ENCODE data around the gene CEP57L1. TPM values are rescaled to one million over a fixed set of nuclear protein-coding genes. Genes with fewer than 3 reads are reported as not detected.
"Not testable (repeated sequence)": the region's sequence is repeated elsewhere in the genome, so short reads cannot be mapped to it uniquely, and the experiment has no call there.

Gene CEP57L1
- total and polyA plus RNA-seq, 7 donors = 5.1 to 20.7 (median 6.4) TPM

DNA sequence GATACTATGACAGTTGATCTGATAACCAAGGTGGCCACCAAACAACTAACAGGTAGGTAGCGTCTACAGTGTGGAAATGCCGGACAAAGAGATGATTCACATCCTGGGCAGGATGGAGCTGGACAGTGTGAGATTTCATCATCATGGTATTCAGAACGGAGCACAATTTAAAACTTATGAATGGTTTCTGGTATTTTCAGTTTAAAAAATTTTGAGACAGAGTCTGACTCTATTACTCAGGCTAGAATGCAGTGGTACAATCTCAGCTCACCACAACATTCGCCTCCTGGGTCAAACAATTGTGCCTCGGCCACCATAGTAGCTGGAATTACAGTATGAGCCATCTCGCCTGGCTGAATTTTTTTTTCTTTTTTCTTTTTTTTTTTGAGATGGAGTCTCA is 43.8 kb downstream of the CEP57L1 start:
- no peaks in the 10 kb centered on the region for H3K4me1 ChIP-seq
- 85 to 92% (median 87%) methylated on average over 6 of the region's 6 CpGs for WGBS, 3 donors
- no peak for DNase-seq
- TF ChIP-seq, protein P1, sequence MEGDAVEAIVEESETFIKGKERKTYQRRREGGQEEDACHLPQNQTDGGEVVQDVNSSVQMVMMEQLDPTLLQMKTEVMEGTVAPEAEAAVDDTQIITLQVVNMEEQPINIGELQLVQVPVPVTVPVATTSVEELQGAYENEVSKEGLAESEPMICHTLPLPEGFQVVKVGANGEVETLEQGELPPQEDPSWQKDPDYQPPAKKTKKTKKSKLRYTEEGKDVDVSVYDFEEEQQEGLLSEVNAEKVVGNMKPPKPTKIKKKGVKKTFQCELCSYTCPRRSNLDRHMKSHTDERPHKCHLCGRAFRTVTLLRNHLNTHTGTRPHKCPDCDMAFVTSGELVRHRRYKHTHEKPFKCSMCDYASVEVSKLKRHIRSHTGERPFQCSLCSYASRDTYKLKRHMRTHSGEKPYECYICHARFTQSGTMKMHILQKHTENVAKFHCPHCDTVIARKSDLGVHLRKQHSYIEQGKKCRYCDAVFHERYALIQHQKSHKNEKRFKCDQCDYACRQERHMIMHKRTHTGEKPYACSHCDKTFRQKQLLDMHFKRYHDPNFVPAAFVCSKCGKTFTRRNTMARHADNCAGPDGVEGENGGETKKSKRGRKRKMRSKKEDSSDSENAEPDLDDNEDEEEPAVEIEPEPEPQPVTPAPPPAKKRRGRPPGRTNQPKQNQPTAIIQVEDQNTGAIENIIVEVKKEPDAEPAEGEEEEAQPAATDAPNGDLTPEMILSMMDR (IDR thresholded peaks at IDR 0.05) = no peak
- peaks cover 0 to 5% of the 10 kb centered on the region in 2 donors for H3K36me3 ChIP-seq (ENCODE audit: insufficient read depth in 1 of 2, low read depth in 1 of 2)
- H3K27ac ChIP-seq = no peak overlapping the region
- H3K9me3 ChIP-seq = no peaks in the 10 kb centered on the region
- no peaks in the 10 kb centered on the region for H3K27me3 ChIP-seq (ENCODE audit: insufficient read depth in 3 of 3, low read length in 2 of 3)
- H3K4me3 ChIP-seq = no peak overlapping the region
- intact Hi-C loops (cut with DNase I) = no loop called here
- no peak for ATAC-seq

DNA sequence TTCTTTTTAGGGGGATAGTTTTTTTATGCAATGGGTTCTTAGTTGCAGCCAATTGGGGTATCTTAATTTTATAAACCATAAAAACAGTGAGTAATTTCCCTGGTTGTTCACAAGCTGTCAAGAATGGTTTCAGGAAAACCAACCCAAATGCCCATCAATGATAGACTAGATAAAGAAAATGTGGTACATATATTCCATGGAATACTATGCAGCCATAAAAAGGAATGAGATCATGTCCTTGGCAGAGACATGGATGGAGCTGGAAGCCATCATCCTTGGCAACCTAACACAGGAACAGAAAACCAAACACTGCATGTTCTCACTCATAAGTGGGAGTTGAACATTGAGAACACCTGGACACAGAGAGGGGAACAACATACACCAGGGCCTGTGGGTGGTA is 46.8 kb downstream of the CEP57L1 start:
- intact Hi-C loops (cut with DNase I); ATAC-seq; H3K4me1 ChIP-seq; H3K27me3 ChIP-seq (ENCODE audit: insufficient read depth in 3 of 3, low read length in 2 of 3); H3K27ac ChIP-seq; H3K4me3 ChIP-seq; H3K9me3 ChIP-seq; H3K36me3 ChIP-seq (ENCODE audit: insufficient read depth in 1 of 2, low read depth in 1 of 2); DNase-seq: not testable (repeated sequence)

DNA sequence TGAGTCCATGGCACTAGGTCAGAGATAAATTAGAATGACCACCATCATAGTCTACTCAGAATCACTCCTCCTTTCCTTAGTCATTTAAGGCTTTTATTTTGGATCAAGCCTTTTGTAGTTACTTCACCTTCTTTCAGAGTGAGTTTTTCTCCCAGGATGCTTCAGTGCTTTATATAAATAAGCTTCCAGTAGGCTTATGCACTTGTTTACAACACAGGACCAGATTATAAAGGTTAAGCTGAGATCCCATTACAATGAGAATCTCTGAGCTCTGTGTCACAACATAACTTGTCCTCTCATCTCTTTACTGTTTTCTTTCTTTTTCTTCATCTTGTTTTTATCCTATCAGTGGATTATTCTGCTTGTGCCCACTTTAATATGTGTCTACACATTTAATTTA is 47.9 kb downstream of the CEP57L1 start:
- no peaks in the 10 kb centered on the region for H3K9me3 ChIP-seq
- no peak for DNase-seq
- H3K27me3 ChIP-seq (ENCODE audit: insufficient read depth in 3 of 3, low read length in 2 of 3) = no peaks in the 10 kb centered on the region
- no peaks in the 10 kb centered on the region for H3K4me1 ChIP-seq
- no peak overlapping the region for H3K4me3 ChIP-seq
- TF ChIP-seq, protein P1 (IDR thresholded peaks at IDR 0.05) = no peak
- H3K27ac ChIP-seq = no peak overlapping the region
- intact Hi-C loops (cut with DNase I) = no loop called here
- H3K36me3 ChIP-seq (ENCODE audit: insufficient read depth in 1 of 2, low read depth in 1 of 2) = peaks cover 0 to 5% of the 10 kb centered on the region in 2 donors
- peak in 1 of 4 donors; percentile 58 for ATAC-seq

DNA sequence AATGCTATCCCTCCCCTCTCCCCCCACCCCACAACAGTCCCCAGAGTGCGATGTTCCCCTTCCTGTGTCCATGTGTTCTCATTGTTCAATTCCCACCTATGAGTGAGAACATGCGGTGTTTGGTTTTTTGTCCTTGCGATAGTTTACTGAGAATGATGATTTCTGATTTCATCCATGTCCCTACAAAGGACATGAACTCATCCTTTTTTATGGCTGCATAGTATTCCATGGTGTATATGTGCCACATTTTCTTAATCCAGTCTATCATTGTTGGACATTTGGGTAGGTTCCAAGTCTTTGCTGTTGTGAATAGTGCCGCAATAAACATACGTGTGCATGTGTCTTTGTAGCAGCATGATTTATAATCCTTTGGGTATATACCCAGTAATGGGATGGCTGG is 52.9 kb downstream of the CEP57L1 start:
- H3K9me3 ChIP-seq, H3K4me1 ChIP-seq: not testable (repeated sequence)
- WGBS, 3 donors = 94 to 96% (median 95%) methylated on average over 3 to 5 of the region's 5 CpGs

DNA sequence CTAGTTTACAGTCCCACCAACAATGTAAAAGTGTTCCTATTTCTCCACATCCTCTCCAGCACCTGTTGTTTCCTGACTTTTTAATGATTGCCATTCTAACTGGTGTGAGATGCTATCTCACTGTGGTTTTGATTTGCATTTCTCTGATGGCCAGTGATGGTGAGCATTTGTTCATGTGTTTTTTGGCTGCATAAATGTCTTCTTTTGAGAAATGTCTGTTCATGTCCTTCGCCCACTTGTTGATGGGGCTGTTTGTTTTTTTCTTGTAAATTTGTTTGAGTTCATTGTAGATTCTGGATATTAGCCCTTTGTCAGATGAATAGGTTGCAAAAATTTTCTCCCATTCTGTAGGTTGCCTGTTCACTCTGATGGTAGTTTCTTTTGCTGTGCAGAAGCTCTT is 53.4 kb downstream of the CEP57L1 start:
- H3K27ac ChIP-seq; H3K4me1 ChIP-seq; H3K9me3 ChIP-seq; ATAC-seq; H3K27me3 ChIP-seq (ENCODE audit: insufficient read depth in 3 of 3, low read length in 2 of 3); DNase-seq; H3K4me3 ChIP-seq; intact Hi-C loops (cut with DNase I): not testable (repeated sequence)
- H3K36me3 ChIP-seq (ENCODE audit: insufficient read depth in 1 of 2, low read depth in 1 of 2) = peaks cover 0 to 12% of the 10 kb centered on the region in 2 donors
- WGBS, 3 donors = 94 to 100% (median 100%) methylated on average over 1 of the region's 1 CpG

More for the DNA sequence above, 52.9 kb downstream of the CEP57L1 start:
- H3K27me3 ChIP-seq (ENCODE audit: insufficient read depth in 3 of 3, low read length in 2 of 3); H3K4me3 ChIP-seq; DNase-seq; ATAC-seq; intact Hi-C loops (cut with DNase I); H3K27ac ChIP-seq: not testable (repeated sequence)
- peaks cover 0 to 11% of the 10 kb centered on the region in 2 donors for H3K36me3 ChIP-seq (ENCODE audit: insufficient read depth in 1 of 2, low read depth in 1 of 2)

DNA sequence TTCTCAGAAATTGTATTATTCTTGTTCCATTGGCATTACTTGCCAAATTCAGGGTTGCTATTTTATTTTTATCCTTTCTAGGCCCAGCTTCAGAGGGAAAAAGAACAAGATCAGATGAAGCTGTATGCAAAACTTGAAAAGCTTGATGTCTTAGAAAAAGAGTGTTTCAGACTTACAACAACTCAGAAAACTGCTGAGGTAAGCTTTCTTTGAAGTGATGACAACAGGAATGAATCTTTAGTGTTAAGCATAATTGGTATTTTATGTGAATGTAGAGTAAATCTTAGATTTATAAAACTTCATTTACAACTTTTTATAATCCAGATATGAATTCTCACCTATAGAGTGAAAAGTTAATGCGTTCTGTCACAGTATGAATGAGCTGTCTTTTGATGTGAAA is 58.4 kb downstream of the CEP57L1 start:
- ATAC-seq = no peak
- intact Hi-C loops (cut with DNase I) = loop anchor here in 1 of 2 donors (5.0 kb wide), 1 partner anchor 56 kb away; the partner anchor contains the start of gene CEP57L1
- no peak for DNase-seq
- Histone ChIP-seq H3K27ac (no peak overlapping the region), H3K36me3 (ENCODE audit: insufficient read depth in 1 of 2, low read depth in 1 of 2) (peaks cover 0 to 39% of the 10 kb centered on the region in 2 donors), H3K27me3 (ENCODE audit: insufficient read depth in 3 of 3, low read length in 2 of 3) (no peaks in the 10 kb centered on the region), H3K9me3 (peaks cover 6% of the 10 kb centered on the region), H3K4me1 (no peaks in the 10 kb centered on the region), H3K4me3 (no peak overlapping the region)
- TF ChIP-seq, protein P1 (IDR thresholded peaks at IDR 0.05) = no peak
- WGBS, 3 donors = 99 to 100% (median 100%) methylated on average over 1 of the region's 1 CpG

Data from psoas muscle (tissue), 8 donors.